ENCODE measurements around the gene NHERF2.
A peak's percentile ranks its signal among the peaks of the same experiment; 100 is the strongest.

The NHERF2 gene

DNA sequence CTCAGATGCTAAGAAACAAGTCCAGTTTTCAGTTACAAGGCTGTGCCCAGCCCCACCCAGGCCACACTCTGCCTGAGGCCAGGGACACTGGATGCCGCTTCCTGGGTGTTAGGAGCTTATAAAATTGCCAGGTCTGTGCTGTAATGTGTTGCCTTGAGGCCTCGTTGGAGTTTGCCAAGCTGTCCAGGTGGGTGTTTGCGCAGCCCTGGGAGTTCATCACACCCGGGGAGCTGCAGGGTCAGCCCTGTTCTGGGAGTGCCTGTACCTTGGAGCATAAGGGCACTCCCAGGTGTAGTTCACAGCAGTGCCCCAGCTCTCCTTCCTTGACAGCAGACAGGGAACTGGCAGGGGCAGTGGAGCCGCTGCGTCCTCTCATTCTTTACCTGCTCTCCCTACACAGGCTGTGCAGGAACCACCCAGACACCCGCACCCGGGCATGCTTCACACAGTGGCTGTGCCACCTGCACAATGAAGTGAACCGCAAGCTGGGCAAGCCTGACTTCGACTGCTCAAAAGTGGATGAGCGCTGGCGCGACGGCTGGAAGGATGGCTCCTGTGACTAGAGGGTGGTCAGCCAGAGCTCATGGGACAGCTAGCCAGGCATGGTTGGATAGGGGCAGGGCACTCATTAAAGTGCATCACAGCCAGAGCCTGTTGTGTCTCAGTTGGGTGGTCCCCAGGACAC, 41.1 kb upstream of the NHERF2 start:
- Mint-ChIP-seq H3K4me3 (peak overlapping the region; percentile 81), H3K36me3 (ENCODE audit: low read depth) (no peaks in the 10 kb centered on the region), H3K4me1 (peaks cover 26% of the 10 kb centered on the region), H3K27me3 (peaks cover 39% of the 10 kb centered on the region), H3K9me3 (no peaks in the 10 kb centered on the region), H3K27ac (no peak overlapping the region)
- ATAC-seq (no peak), DNase-seq (no peak)

DNA sequence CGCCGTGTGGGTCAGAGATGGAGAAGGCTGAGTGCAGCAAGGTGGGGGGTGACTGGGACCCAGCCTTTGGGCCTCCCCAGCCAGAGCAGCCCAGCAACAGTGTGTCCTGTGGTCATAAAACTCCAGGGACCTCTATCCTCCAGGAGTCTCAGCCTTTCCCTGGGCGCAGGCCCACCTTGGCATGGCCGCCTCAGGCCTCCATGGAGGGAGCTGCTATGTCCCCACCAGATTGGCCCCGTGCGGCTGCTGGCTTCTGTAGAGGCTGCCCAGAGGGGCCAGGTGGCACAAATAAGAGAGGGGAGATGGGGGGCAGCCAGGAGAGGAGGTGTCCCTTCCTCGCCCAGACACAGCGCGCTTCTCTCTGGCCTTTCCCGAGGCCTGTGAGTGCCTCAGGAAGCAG, 39.5 kb upstream of the NHERF2 start:
- peaks cover 35% of the 10 kb centered on the region for H3K4me1 Mint-ChIP-seq
- no peak overlapping the region for H3K4me3 Mint-ChIP-seq
- H3K9me3 Mint-ChIP-seq, result no peaks in the 10 kb centered on the region
- H3K36me3 Mint-ChIP-seq (ENCODE audit: low read depth), result no peaks in the 10 kb centered on the region
- ATAC-seq (no peak), DNase-seq (no peak)
- peaks cover 24% of the 10 kb centered on the region for H3K27me3 Mint-ChIP-seq
- H3K27ac Mint-ChIP-seq, result no peak overlapping the region

DNA sequence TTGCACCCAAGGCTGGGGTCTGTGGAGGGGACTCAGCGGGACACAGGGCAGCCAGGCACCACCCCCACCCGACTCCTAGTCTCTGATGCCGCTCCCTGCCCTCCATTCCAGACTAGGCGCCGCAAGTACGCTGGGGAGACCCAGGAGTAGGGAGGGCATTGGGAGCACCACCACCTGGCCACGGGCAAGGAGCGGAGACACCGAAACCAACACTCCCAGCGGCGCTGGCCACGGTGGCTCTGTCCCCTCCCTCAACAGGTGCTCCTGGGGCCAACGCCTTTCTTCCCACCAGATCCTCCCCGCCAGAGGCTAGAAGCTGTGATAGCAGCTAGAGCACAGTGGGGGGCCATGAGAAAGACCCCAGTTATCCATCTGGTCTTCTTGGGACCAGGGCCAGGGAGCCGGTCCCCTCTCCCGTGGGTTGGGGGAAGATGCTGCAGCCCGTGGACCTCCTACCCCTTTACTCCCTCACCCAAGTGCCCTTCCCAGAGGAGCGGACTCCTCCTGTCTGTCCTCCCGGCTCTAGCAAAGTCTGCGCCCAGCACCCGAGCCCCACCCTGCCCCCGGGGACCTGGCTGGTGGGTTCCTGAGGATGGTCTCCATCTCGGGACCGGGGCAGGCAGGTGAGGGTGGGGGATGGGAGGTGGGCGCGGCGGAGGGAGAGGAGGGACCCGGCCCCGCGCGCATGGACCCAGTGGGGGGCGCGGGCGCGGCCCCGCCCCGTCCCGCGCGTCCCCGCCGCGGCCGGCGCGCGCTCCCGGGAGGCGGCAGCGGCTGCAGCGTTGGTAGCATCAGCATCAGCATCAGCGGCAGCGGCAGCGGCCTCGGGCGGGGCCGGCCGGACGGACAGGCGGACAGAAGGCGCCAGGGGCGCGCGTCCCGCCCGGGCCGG, 37.2 kb upstream of the NHERF2 start, which contains the start of gene SYNGR3:
TSS of gene SYNGR3 (plus strand) at position 762 of the 892 bp plus-strand sequence. CDS start 133 bp downstream, outside the sequence.
- ATAC-seq, result no peak
- H3K27ac Mint-ChIP-seq, result peak within 1 kb of the TSS; percentile 82
- peaks cover 13% of the 10 kb centered on the region for H3K27me3 Mint-ChIP-seq
- H3K4me1 Mint-ChIP-seq, result peaks cover 41% of the 10 kb centered on the region
- peak within 1 kb of the TSS; percentile 70 for H3K4me3 Mint-ChIP-seq
- H3K9me3 Mint-ChIP-seq, result no peaks in the 10 kb centered on the region
- no peaks in the 10 kb centered on the region for H3K36me3 Mint-ChIP-seq (ENCODE audit: low read depth)
- DNase-seq, result no peak

DNA sequence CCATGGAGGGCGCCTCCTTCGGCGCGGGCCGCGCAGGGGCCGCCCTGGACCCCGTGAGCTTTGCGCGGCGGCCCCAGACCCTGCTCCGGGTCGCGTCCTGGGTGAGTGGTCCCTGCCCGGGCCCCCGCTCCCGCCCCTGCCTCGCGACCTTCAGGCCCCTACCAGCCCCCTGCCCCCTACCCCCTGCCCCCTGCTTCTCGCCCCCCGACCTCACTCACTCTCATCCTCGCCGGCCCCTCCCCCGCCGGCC, 36.7 kb upstream of the NHERF2 start:
- peaks cover 37% of the 10 kb centered on the region for H3K4me1 Mint-ChIP-seq
- no peak overlapping the region for H3K4me3 Mint-ChIP-seq
- no peaks in the 10 kb centered on the region for H3K36me3 Mint-ChIP-seq (ENCODE audit: low read depth)
- no peak overlapping the region for H3K27ac Mint-ChIP-seq
- ATAC-seq, result no peak
- no peak for DNase-seq
- no peaks in the 10 kb centered on the region for H3K9me3 Mint-ChIP-seq
- peaks cover 13% of the 10 kb centered on the region for H3K27me3 Mint-ChIP-seq

DNA sequence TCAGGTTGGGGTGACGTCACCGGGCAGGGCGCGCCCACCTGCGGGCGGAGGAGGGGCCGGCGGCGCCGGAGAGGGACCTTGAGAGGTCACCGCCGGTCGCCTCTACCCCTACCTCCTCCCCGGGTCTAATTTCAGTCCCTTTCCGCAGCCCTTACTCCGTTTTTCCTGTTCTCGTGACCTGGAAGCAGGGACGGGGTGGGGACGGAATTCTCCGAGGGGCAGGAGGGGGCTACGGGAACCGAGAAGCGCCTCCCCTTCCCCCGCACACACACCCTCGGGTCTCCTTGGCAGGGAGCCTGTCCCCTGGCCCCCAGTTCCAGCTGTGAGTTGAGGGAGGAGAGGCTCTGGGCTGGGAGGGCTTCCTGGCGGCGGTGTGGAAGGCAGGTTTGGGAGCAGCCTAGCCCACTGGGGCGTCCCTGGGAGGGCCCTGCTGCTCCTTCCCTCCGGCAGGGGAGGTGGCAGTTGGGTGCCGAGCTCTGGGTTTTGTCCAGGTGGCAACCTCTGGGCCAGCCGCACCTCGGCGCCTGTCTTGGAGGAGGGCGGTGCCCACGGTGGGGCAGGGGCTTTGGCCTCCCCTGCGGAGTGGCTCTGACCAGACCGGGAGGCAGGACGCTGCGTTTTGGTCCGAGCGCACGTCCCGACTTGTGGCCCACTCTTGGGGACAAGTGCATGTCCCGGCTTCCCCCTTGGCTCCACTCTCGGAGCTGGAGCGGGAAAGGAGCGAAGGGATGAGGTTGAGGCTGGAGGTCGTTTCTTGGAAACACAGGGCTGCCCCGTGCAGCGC, 36.2 kb upstream of the NHERF2 start:
- DNase-seq, result peak; percentile 64
- no peak for ATAC-seq
- Mint-ChIP-seq H3K27me3 (peaks cover 13% of the 10 kb centered on the region), H3K4me3 (peak overlapping the region; percentile 70), H3K9me3 (no peaks in the 10 kb centered on the region), H3K27ac (peak overlapping the region; percentile 82), H3K36me3 (ENCODE audit: low read depth) (no peaks in the 10 kb centered on the region), H3K4me1 (peaks cover 32% of the 10 kb centered on the region)

DNA sequence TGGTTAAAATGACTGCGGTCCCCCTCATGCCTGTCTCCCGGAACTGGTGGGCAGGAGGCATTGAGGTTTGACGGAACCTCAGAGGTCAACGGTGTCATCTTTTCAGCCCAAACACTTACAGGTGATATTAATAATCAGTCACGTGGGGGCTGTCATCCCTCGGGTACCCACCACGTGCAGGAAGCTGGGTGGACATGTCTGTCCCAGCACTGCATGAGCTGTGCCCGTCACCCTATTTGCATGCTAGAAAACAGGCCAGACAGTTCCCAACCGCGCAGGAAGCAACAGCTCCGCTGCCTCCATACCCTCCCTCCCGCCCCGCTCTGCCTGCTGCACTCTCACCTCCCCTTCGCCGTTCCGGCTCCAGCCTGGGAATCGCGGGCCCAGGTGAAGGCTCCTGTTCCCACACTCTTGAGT, 35.6 kb upstream of the NHERF2 start:
- ATAC-seq, result peak; percentile 61
- Mint-ChIP-seq H3K27me3 (peaks cover 13% of the 10 kb centered on the region), H3K36me3 (ENCODE audit: low read depth) (no peaks in the 10 kb centered on the region), H3K4me1 (peaks cover 33% of the 10 kb centered on the region), H3K9me3 (no peaks in the 10 kb centered on the region), H3K27ac (peak overlapping the region; percentile 82), H3K4me3 (peak overlapping the region; percentile 70)
- DNase-seq, result peak; percentile 69

DNA sequence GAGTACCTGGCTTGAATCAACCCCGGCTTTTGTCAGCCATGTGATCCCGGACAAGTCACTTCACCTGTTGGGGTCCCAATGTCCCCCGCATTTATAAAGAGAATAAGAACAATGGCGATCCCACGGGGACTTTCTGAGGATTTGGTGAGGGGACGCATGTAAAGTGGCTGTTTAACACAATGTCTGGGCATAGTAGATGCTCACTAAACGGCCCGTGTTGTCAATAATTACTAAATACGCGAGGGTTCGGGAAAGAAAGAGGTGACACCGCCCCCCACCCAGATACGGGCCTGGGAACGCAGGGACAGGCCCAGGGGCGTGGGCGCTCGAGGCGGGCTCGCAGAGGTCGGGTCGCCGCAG, 35.1 kb upstream of the NHERF2 start:
- H3K4me3 Mint-ChIP-seq, result peak overlapping the region; percentile 70
- no peaks in the 10 kb centered on the region for H3K9me3 Mint-ChIP-seq
- ATAC-seq (no peak), DNase-seq (no peak)
- peaks cover 37% of the 10 kb centered on the region for H3K4me1 Mint-ChIP-seq
- H3K27me3 Mint-ChIP-seq, result peaks cover 13% of the 10 kb centered on the region
- peak overlapping the region; percentile 82 for H3K27ac Mint-ChIP-seq
- H3K36me3 Mint-ChIP-seq (ENCODE audit: low read depth), result peaks cover under 1% of the 10 kb centered on the region

DNA sequence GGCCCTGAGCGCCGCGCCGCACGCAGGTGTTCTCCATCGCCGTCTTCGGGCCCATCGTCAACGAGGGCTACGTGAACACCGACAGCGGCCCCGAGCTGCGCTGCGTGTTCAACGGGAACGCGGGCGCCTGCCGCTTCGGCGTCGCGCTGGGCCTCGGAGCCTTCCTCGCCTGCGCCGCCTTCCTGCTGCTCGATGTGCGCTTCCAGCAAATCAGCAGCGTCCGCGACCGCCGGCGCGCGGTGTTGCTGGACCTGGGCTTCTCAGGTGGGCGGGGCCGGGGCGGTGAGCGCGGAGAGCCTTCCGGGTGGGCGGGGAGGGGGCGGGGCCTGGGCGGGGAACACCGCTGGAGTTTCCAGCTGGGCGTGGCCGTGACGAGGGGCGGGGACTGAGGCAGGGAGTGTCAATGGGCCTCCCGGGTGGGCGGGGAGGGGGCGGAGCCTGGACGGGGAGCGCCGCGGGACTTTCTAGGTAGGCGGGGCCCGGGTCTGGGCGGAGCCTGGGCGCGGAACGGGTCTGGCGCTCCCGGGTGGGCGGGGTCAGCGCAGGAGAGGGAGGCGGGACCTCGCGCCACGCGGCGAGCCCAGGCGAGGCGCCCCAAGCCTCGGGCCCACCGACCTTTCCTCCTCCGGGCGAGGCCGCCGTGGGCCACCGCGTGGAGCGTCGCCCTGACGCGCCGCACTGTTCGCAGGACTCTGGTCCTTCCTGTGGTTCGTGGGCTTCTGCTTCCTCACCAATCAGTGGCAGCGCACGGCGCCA, 34.6 kb upstream of the NHERF2 start:
- H3K4me1 Mint-ChIP-seq, result peaks cover 39% of the 10 kb centered on the region
- H3K27me3 Mint-ChIP-seq, result peaks cover 13% of the 10 kb centered on the region
- H3K9me3 Mint-ChIP-seq, result no peaks in the 10 kb centered on the region
- DNase-seq (peak; percentile 97), ATAC-seq (peak; percentile 42)
- no peak overlapping the region for H3K27ac Mint-ChIP-seq
- peaks cover 3% of the 10 kb centered on the region for H3K36me3 Mint-ChIP-seq (ENCODE audit: low read depth)
- H3K4me3 Mint-ChIP-seq, result no peak overlapping the region

DNA sequence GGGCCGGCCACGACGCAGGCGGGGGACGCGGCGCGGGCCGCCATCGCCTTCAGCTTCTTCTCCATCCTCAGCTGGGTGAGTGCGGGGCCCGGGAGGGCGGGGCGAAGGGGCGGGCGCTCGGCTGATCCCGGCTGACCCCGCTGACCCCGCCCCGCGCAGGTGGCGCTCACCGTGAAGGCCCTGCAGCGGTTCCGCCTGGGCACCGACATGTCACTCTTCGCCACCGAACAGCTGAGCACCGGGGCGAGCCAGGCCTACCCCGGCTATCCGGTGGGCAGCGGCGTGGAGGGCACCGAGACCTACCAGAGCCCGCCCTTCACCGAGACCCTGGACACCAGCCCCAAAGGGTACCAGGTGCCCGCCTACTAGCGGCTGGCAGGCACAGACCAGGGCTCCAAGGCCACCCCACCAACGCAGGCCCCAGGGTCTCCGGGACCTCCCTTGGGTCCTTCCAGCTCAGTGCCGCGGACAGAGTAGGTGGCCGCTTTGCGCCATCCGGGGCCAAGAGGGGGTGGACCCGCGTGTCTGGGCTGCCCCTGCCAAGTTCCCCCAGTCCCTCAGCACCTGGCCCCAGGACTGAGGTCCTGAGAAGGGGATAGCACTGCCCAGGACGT, 33.9 kb upstream of the NHERF2 start:
- Mint-ChIP-seq H3K4me3 (no peak overlapping the region), H3K27me3 (peaks cover 13% of the 10 kb centered on the region), H3K9me3 (no peaks in the 10 kb centered on the region), H3K27ac (no peak overlapping the region), H3K4me1 (peaks cover 42% of the 10 kb centered on the region), H3K36me3 (ENCODE audit: low read depth) (peaks cover 6% of the 10 kb centered on the region)
- no peak for ATAC-seq
- no peak for DNase-seq

DNA sequence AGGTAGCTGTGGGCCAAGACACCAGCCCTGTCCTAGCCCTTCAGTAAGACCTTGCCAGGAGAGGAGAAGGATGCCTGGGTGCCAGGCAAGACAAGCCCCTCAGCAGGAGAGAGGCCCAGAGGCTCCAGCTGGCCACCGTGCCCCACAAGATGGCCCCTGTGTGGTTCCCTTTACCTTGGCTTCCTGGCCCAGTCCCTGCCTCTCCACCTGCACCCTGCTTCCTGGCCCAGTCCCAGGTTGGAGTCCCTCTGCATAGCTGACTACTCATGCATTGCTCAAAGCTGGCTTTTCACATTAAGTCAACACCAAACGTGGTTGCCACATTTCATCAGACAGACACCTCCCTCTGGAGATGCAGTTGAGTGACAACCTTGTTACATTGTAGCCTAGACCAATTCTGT, 33.0 kb upstream of the NHERF2 start:
- no peak overlapping the region for H3K4me3 Mint-ChIP-seq
- no peaks in the 10 kb centered on the region for H3K9me3 Mint-ChIP-seq
- DNase-seq, result no peak
- H3K27me3 Mint-ChIP-seq, result peaks cover 8% of the 10 kb centered on the region
- no peak for ATAC-seq
- H3K27ac Mint-ChIP-seq, result peak overlapping the region; percentile 19
- H3K4me1 Mint-ChIP-seq, result peaks cover 42% of the 10 kb centered on the region
- H3K36me3 Mint-ChIP-seq (ENCODE audit: low read depth), result peaks cover 12% of the 10 kb centered on the region

DNA sequence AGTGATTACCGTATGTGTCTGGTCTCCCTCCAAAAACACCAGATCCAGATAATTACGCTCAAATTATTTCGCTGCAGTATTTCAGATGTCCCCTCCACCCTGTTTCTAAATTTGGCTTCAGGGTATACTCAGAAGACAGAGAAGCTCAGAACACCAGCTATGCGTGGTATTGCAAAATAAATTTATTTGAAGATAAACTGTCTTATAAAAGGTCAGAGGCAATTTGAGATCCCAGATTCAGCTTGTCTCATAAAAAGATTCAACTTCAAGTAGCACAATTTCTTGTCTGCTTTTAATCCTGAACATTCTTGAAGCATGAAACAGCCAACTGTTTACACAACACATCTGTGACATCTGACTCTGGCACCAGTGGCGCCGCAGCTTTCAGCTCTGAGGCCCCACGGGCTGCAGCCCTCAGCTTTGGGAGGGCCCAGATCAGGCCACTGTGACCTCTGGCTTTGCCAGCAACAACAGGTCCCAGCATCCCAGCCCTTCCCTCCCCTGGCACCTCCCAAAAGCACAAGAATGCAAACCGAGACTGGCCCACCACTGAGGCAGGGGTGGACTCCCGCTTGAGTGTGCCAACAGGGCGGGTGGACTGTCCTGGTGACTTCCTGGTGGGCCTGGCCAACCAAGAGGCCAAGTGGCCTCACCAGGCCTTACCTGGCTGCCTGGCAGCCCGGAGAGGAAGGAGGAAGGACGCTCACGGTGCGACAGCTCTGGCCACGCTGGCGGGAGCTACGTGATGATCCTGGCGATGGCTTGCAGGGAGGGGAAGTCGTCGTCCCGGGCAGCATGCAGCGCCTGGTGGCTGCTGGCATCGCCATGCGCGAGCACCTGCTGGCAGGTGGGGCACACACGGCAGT, 29.0 kb upstream of the NHERF2 start:
- Mint-ChIP-seq H3K27me3 (no peaks in the 10 kb centered on the region), H3K36me3 (ENCODE audit: low read depth) (peaks cover 20% of the 10 kb centered on the region), H3K4me1 (peaks cover 20% of the 10 kb centered on the region), H3K4me3 (no peak overlapping the region), H3K9me3 (no peaks in the 10 kb centered on the region), H3K27ac (no peak overlapping the region)
- no peak for ATAC-seq
- no peak for DNase-seq

DNA sequence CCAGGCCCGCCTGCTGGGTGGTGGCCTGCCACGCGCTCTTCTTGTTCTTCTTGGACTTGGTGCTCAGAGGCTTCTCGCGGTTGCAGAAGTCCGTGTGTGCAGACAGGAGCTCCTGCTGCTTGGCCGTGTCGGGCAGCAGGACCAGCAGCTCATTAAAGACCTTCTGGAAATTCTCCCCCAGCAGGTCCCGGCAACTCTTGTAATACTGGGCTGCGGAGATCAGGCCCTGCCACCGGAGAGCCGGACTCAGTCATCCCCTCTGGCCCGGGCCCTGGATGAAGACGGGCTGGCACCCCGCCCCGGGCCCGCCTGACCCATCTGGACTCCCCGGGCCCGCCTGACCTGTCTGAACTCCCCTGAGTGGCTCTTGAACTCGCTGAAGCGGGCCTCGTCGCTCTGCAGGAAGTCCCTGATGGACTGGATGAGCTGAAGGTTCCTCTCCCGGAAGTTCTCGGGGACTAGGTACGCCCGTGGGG, 28.3 kb upstream of the NHERF2 start:
- no peaks in the 10 kb centered on the region for H3K9me3 Mint-ChIP-seq
- no peaks in the 10 kb centered on the region for H3K27me3 Mint-ChIP-seq
- peaks cover 18% of the 10 kb centered on the region for H3K4me1 Mint-ChIP-seq
- DNase-seq (no peak), ATAC-seq (no peak)
- peaks cover 20% of the 10 kb centered on the region for H3K36me3 Mint-ChIP-seq (ENCODE audit: low read depth)
- no peak overlapping the region for H3K4me3 Mint-ChIP-seq
- no peak overlapping the region for H3K27ac Mint-ChIP-seq

Data from activated naive CD8-positive, alpha-beta T cell treated with anti-CD3 and anti-CD28 coated beads, Interleukin-2, amount 50 U/mL, for 24 hours (primary cell).